RWPE2 (cell line): Measurements from ENCODE around the gene YEATS4.
A peak's percentile ranks its signal among the peaks of the same experiment; 100 is the strongest.

Source experiments
- ATAC-seq: fragments of 200-7000 bp; cut with Tn5 transposase; 3 replicates; pipeline ENCODE4 v1.9.1; 2021; ENCODE audit warnings: low read depth
- DNase-seq: peaks from one replicate; pipeline ENCODE4 v3.0.0-alpha.2; 2020; ENCODE audit warnings: low spot score
- H3K27ac ChIP-seq: fragments of 450-650 bp; 2 replicates; pipeline ENCODE4 v1.5.1; 2017; ENCODE audit warnings: mild to moderate bottlenecking; ENCODE audit not compliant: poor library complexity, severe bottlenecking
- H3K27me3 ChIP-seq: fragments of 250-450 bp; sonication (Bioruptor Pico); 2 replicates; pipeline ENCODE4 v1.5.1; 2021; ENCODE audit warnings: mild to moderate bottlenecking, moderate library complexity; ENCODE audit not compliant: insufficient read depth, poor library complexity, severe bottlenecking
- H3K36me3 ChIP-seq: fragments of 250-450 bp; sonication (Bioruptor Pico); 2 replicates; pipeline ENCODE4 v1.5.1; 2020; ENCODE audit warnings: low read depth, mild to moderate bottlenecking, moderate library complexity
- H3K4me1 ChIP-seq: fragments of 250-450 bp; sonication (Bioruptor Pico); 2 replicates; pipeline ENCODE4 v1.5.1; 2021; ENCODE audit warnings: mild to moderate bottlenecking, moderate library complexity; ENCODE audit not compliant: insufficient read depth, poor library complexity, severe bottlenecking
- H3K4me3 ChIP-seq: fragments of 250-450 bp; sonication (Bioruptor Pico); 2 replicates; pipeline ENCODE4 v1.5.1; 2021; ENCODE audit warnings: mild to moderate bottlenecking, moderate library complexity; ENCODE audit not compliant: severe bottlenecking
- H3K9me3 ChIP-seq: fragments of 250-450 bp; sonication (Bioruptor Pico); 2 replicates; pipeline ENCODE4 v1.5.1; 2021; ENCODE audit warnings: mild to moderate bottlenecking, moderate library complexity; ENCODE audit not compliant: severe bottlenecking
- TF ChIP-seq, protein P1 (sequence below): fragments of 450-650 bp; IDR thresholded peaks from one replicate; pipeline ENCODE4 v1.5.1; 2017; ENCODE audit warnings: mild to moderate bottlenecking, moderate library complexity; ENCODE audit not compliant: poor library complexity, severe bottlenecking

The YEATS4 gene

DNA sequence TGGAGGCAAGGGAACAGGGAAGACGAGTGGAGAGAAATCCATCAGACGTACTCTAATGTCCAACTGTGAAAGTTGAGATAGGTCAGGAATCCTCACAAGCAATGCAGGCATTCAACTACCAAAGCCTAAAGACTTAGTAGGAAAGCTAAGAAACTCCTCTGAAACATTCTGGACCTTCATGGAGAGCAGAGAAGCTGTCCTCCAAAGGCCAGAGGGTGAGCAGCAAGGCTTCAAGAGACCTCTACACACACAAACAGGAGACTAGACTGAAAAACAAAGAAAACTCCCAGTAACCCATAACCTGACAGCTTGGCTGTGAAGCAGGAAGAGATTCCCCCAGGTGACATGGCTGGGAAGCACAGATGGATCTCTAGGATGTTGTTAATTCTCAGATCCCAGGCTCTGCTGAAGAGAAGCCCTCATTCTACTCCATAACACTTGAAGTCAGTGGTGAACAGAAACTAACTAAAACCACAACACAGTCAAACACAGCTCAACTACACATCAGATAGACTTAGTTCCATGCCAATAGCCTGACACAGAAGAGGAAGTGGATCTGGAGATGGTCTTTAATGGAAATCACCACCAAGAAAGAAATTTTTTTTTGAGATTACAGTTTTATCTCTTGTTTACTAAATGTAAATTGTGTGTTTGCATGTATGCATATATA lies 34.6 kb upstream of the YEATS4 start:
- Histone ChIP-seq H3K4me3 (no peak overlapping the region), H3K27ac (no peak overlapping the region), H3K27me3 (no peaks in the 10 kb centered on the region), H3K36me3 (no peaks in the 10 kb centered on the region), H3K4me1 (no peaks in the 10 kb centered on the region), H3K9me3 (no peaks in the 10 kb centered on the region)
- TF ChIP-seq, protein P1, sequence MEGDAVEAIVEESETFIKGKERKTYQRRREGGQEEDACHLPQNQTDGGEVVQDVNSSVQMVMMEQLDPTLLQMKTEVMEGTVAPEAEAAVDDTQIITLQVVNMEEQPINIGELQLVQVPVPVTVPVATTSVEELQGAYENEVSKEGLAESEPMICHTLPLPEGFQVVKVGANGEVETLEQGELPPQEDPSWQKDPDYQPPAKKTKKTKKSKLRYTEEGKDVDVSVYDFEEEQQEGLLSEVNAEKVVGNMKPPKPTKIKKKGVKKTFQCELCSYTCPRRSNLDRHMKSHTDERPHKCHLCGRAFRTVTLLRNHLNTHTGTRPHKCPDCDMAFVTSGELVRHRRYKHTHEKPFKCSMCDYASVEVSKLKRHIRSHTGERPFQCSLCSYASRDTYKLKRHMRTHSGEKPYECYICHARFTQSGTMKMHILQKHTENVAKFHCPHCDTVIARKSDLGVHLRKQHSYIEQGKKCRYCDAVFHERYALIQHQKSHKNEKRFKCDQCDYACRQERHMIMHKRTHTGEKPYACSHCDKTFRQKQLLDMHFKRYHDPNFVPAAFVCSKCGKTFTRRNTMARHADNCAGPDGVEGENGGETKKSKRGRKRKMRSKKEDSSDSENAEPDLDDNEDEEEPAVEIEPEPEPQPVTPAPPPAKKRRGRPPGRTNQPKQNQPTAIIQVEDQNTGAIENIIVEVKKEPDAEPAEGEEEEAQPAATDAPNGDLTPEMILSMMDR = no peak
- DNase-seq (no peak), ATAC-seq (no peak)

DNA sequence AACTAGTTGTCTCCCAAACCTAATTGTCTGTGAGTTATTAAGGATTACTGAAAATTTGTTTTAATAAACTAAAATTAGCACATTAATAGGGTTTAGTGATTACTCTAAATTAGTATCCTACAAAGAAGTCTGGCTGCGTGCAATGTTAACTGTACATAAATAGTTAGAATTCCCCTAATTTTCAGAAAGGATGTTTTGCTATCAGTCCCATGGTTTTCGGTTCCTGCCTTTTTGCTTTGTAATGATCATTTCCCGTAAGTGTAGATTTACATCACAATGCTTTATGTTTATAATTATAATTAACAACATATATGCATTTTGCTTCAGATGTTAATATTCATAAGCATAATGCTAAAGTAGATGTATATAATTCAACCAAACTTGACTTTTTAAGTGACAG lies 31.1 kb upstream of the YEATS4 start:
- ATAC-seq (no peak), DNase-seq (no peak)
- no peaks in the 10 kb centered on the region for H3K36me3 ChIP-seq
- no peak overlapping the region for H3K4me3 ChIP-seq
- TF ChIP-seq, protein P1 = no peak
- H3K4me1 ChIP-seq = peaks cover 9% of the 10 kb centered on the region
- no peak overlapping the region for H3K27ac ChIP-seq
- H3K27me3 ChIP-seq = no peaks in the 10 kb centered on the region
- no peaks in the 10 kb centered on the region for H3K9me3 ChIP-seq

DNA sequence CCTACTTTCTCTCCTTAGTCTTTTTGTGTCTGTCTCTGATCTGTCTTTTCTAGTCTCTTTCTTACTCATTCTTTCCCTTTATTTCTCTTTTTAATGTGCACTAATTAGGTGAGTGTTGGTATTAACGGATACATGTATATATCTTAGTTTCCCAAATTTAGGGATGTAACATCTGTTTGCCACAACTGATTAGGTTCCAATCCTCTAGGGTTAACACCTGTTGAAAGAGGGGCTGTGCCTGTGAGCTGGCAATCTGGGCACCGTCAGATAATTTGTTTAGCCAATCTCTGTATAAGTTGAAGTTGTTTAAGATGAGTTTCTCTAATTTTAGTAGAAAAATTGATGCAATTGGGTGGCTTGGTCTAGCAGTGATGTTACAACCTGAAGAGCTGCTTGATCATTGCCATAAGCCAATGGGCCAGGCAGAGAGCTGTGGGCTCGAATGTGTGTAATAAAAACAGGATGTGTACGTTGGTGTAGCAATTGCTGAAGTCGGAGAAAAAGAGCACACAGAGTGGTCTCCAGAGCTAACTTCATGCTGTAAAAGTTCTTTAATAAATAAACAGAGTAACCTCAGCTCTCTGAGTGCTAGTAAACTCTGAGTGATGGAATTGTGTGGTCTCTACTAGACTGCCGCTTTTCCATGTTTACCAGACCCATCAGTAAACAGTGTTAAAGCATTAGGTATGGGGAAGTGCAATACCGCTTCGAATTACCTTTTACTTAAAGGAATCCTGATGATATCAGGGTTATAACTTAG lies 29.7 kb upstream of the YEATS4 start:
- no peaks in the 10 kb centered on the region for H3K36me3 ChIP-seq
- no peak for ATAC-seq
- H3K27me3 ChIP-seq = no peaks in the 10 kb centered on the region

DNA sequence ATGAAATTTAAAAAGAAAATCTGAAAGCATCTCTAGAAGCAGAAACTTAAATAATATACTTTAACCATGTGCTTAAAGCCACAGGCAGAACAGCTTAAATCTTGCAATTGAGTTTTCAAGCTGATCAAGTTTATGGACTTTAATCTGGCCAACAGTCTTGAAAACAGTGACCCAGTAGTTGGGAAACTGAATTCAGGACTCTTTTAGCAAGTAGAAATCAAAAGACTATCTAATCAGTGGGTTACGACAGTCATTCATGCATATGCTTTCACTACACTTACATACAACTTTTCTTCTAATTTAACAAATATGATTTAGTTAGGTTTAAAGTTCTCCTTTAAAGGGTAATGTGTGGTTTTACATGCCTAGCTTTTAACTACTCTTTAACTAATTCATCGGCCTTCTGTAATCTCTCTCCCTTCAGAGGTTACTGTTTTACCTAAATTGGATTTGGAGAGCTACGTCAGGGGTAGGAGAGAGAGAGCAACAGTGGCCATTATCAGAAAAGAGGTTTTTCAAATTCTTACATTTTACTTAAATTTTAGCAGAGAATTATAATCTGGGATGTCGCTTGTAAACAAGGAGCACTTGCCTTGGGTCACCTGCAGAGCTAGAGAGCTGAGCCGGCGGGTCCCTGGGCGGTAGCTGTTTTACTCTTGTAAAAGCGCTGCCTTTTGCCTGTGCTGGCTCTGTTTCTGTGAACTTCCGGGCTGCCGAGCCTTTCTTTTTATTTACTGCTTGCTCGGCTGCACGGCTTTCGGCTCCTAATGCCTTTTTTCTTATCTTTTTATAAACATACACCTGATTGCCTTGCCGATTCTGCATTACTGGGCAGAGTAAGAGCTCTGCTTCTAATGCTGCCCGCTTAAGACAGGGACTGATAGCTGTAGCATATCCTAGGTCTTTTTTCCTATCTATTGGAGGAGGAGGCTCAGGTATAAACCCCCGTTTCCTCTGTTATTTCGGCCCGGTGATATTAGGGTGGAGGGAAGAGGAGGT lies 28.8 kb upstream of the YEATS4 start:
- H3K27ac ChIP-seq = no peak overlapping the region
- peak; percentile 76 for ATAC-seq

More for the DNA sequence above, 29.7 kb upstream of the YEATS4 start:
- Histone ChIP-seq H3K4me3 (no peak overlapping the region), H3K4me1 (peaks cover 9% of the 10 kb centered on the region), H3K9me3 (no peaks in the 10 kb centered on the region), H3K27ac (no peak overlapping the region)
- DNase-seq = no peak
- TF ChIP-seq, protein P1 = no peak

More for the DNA sequence above, 28.8 kb upstream of the YEATS4 start:
- H3K4me3 ChIP-seq = peak overlapping the region; percentile 20
- TF ChIP-seq, protein P1 = no peak
- no peaks in the 10 kb centered on the region for H3K36me3 ChIP-seq
- no peaks in the 10 kb centered on the region for H3K27me3 ChIP-seq
- H3K9me3 ChIP-seq = no peaks in the 10 kb centered on the region
- peaks cover 9% of the 10 kb centered on the region for H3K4me1 ChIP-seq
- no peak for DNase-seq
